Activated naive CD4-positive, alpha-beta T cell treated with anti-CD3 and anti-CD28 coated beads, Interleukin-2, amount 50 U/mL, for 24 hours (primary cell): ENCODE data around the gene CDK8.
"Not testable (repeated sequence)": the region's sequence is repeated elsewhere in the genome, so short reads cannot be mapped to it uniquely, and the experiment has no call there.

Experiments
- H3K27ac Mint-ChIP-seq: one replicate; pipeline ENCODE4 v1.8.0; 2021; ENCODE audit warnings: mild to moderate bottlenecking, mixed read lengths
- H3K27me3 Mint-ChIP-seq: one replicate; pipeline ENCODE4 v1.8.0; 2021; ENCODE audit warnings: mixed read lengths
- H3K36me3 Mint-ChIP-seq: one replicate; pipeline ENCODE4 v1.8.0; 2021; ENCODE audit warnings: mixed read lengths
- H3K4me1 Mint-ChIP-seq: one replicate; pipeline ENCODE4 v1.8.0; 2021; ENCODE audit warnings: mixed read lengths
- H3K4me3 Mint-ChIP-seq: one replicate; pipeline ENCODE4 v1.8.0; 2021; ENCODE audit warnings: mild to moderate bottlenecking, mixed read lengths
- H3K9me3 Mint-ChIP-seq: one replicate; pipeline ENCODE4 v1.8.0; 2021; ENCODE audit warnings: mixed read lengths

Gene CDK8

GRCh38 chr13:26280295-26280694, 26.4 kb downstream of the CDK8 start:
- Mint-ChIP-seq H3K27me3 (no peaks in the 10 kb centered on the region), H3K4me3 (no peak overlapping the region), H3K36me3 (peaks cover 16% of the 10 kb centered on the region), H3K9me3 (peaks cover 10% of the 10 kb centered on the region), H3K27ac (no peak overlapping the region), H3K4me1 (peaks cover 28% of the 10 kb centered on the region)

- no peak overlapping the region for H3K27ac Mint-ChIP-seq
- H3K4me1 Mint-ChIP-seq = peaks cover 29% of the 10 kb centered on the region
- H3K9me3 Mint-ChIP-seq = peaks cover 13% of the 10 kb centered on the region
- H3K27me3 Mint-ChIP-seq = no peaks in the 10 kb centered on the region
- H3K36me3 Mint-ChIP-seq = peaks cover 18% of the 10 kb centered on the region
- no peak overlapping the region for H3K4me3 Mint-ChIP-seq
These were observed 26.9 kb downstream of the CDK8 start for GRCh38 chr13:26280822-26281221.

GRCh38 chr13:26285911-26286310, 32.0 kb downstream of the CDK8 start:
- not testable (repeated sequence) for H3K4me3 Mint-ChIP-seq, H3K27me3 Mint-ChIP-seq, H3K27ac Mint-ChIP-seq
- Mint-ChIP-seq H3K36me3 (peaks cover 17% of the 10 kb centered on the region), H3K9me3 (peaks cover 13% of the 10 kb centered on the region), H3K4me1 (peaks cover 17% of the 10 kb centered on the region)

- H3K36me3 Mint-ChIP-seq = not testable (repeated sequence)
These were observed 34.9 kb downstream of the CDK8 start for GRCh38 chr13:26288838-26289237.

GRCh38 chr13:26295812-26296211, 41.9 kb downstream of the CDK8 start:
- Mint-ChIP-seq H3K9me3 (no peaks in the 10 kb centered on the region), H3K27me3 (no peaks in the 10 kb centered on the region), H3K36me3 (peaks cover 3% of the 10 kb centered on the region), H3K27ac (no peak overlapping the region), H3K4me1 (peaks cover 74% of the 10 kb centered on the region), H3K4me3 (no peak overlapping the region)

More at GRCh38 chr13:26288838-26289237, 34.9 kb downstream of the CDK8 start:
- Mint-ChIP-seq H3K9me3 (peaks cover 12% of the 10 kb centered on the region), H3K4me1 (peaks cover 30% of the 10 kb centered on the region)
- H3K27ac Mint-ChIP-seq, H3K27me3 Mint-ChIP-seq, H3K4me3 Mint-ChIP-seq: not testable (repeated sequence)

- peaks cover 90% of the 10 kb centered on the region for H3K4me1 Mint-ChIP-seq
- H3K27me3 Mint-ChIP-seq = no peaks in the 10 kb centered on the region
- H3K36me3 Mint-ChIP-seq = peaks cover 6% of the 10 kb centered on the region
- H3K4me3 Mint-ChIP-seq = no peak overlapping the region
- H3K27ac Mint-ChIP-seq = no peak overlapping the region
- H3K9me3 Mint-ChIP-seq = no peaks in the 10 kb centered on the region
These were observed 45.3 kb downstream of the CDK8 start for GRCh38 chr13:26299168-26299750.

GRCh38 chr13:26300140-26300539, 46.2 kb downstream of the CDK8 start:
- Mint-ChIP-seq H3K36me3 (peaks cover 7% of the 10 kb centered on the region), H3K9me3 (no peaks in the 10 kb centered on the region), H3K4me3 (no peak overlapping the region), H3K4me1 (peaks cover 86% of the 10 kb centered on the region), H3K27ac (no peak overlapping the region), H3K27me3 (no peaks in the 10 kb centered on the region)

GRCh38 chr13:26305676-26306075, 51.7 kb downstream of the CDK8 start:
- H3K4me3 Mint-ChIP-seq = no peak overlapping the region
- H3K27ac Mint-ChIP-seq = no peak overlapping the region
- no peaks in the 10 kb centered on the region for H3K27me3 Mint-ChIP-seq
- H3K9me3 Mint-ChIP-seq = no peaks in the 10 kb centered on the region
- H3K36me3 Mint-ChIP-seq = peaks cover 7% of the 10 kb centered on the region
- peaks cover 73% of the 10 kb centered on the region for H3K4me1 Mint-ChIP-seq

- H3K4me3 Mint-ChIP-seq = no peak overlapping the region
- H3K9me3 Mint-ChIP-seq = no peaks in the 10 kb centered on the region
- H3K27me3 Mint-ChIP-seq = no peaks in the 10 kb centered on the region
- H3K36me3 Mint-ChIP-seq = peaks cover 11% of the 10 kb centered on the region
- peaks cover 64% of the 10 kb centered on the region for H3K4me1 Mint-ChIP-seq
- H3K27ac Mint-ChIP-seq = peak overlapping the region; percentile 43
These were observed 53.8 kb downstream of the CDK8 start for GRCh38 chr13:26307701-26308100.

GRCh38 chr13:26308250-26308649, 54.3 kb downstream of the CDK8 start:
- H3K4me1 Mint-ChIP-seq = peaks cover 65% of the 10 kb centered on the region
- peaks cover 3% of the 10 kb centered on the region for H3K9me3 Mint-ChIP-seq
- no peak overlapping the region for H3K27ac Mint-ChIP-seq
- H3K36me3 Mint-ChIP-seq = peaks cover 14% of the 10 kb centered on the region
- H3K4me3 Mint-ChIP-seq = no peak overlapping the region
- H3K27me3 Mint-ChIP-seq = no peaks in the 10 kb centered on the region

- no peak overlapping the region for H3K4me3 Mint-ChIP-seq
- no peaks in the 10 kb centered on the region for H3K27me3 Mint-ChIP-seq
- H3K4me1 Mint-ChIP-seq = peaks cover 65% of the 10 kb centered on the region
- H3K36me3 Mint-ChIP-seq = peaks cover 16% of the 10 kb centered on the region
- no peak overlapping the region for H3K27ac Mint-ChIP-seq
- peaks cover 9% of the 10 kb centered on the region for H3K9me3 Mint-ChIP-seq
These were observed 54.9 kb downstream of the CDK8 start for GRCh38 chr13:26308836-26309235.

GRCh38 chr13:26310003-26310402, 56.1 kb downstream of the CDK8 start:
- Mint-ChIP-seq H3K27ac (no peak overlapping the region), H3K36me3 (peaks cover 13% of the 10 kb centered on the region), H3K9me3 (peaks cover 9% of the 10 kb centered on the region), H3K27me3 (no peaks in the 10 kb centered on the region), H3K4me1 (peaks cover 61% of the 10 kb centered on the region), H3K4me3 (no peak overlapping the region)

- Mint-ChIP-seq H3K27ac (no peak overlapping the region), H3K4me1 (peaks cover 57% of the 10 kb centered on the region), H3K9me3 (peaks cover 9% of the 10 kb centered on the region), H3K36me3 (peaks cover 13% of the 10 kb centered on the region), H3K27me3 (no peaks in the 10 kb centered on the region), H3K4me3 (no peak overlapping the region)
These were observed 56.5 kb downstream of the CDK8 start for GRCh38 chr13:26310470-26310869.

GRCh38 chr13:26312019-26312418, 58.1 kb downstream of the CDK8 start:
- Mint-ChIP-seq H3K4me1 (peaks cover 63% of the 10 kb centered on the region), H3K36me3 (peaks cover 18% of the 10 kb centered on the region)

GRCh38 chr13:26316095-26316494, 62.2 kb downstream of the CDK8 start:
- H3K27me3 Mint-ChIP-seq, H3K27ac Mint-ChIP-seq, H3K4me3 Mint-ChIP-seq, H3K9me3 Mint-ChIP-seq: not testable (repeated sequence)
- Mint-ChIP-seq H3K4me1 (peaks cover 66% of the 10 kb centered on the region), H3K36me3 (peaks cover 18% of the 10 kb centered on the region)

More at GRCh38 chr13:26312019-26312418, 58.1 kb downstream of the CDK8 start:
- not testable (repeated sequence) for H3K4me3 Mint-ChIP-seq, H3K27me3 Mint-ChIP-seq, H3K9me3 Mint-ChIP-seq, H3K27ac Mint-ChIP-seq

- peaks cover 77% of the 10 kb centered on the region for H3K4me1 Mint-ChIP-seq
- H3K36me3 Mint-ChIP-seq = peaks cover 10% of the 10 kb centered on the region
- no peak overlapping the region for H3K27ac Mint-ChIP-seq
- no peaks in the 10 kb centered on the region for H3K9me3 Mint-ChIP-seq
- H3K27me3 Mint-ChIP-seq = no peaks in the 10 kb centered on the region
- H3K4me3 Mint-ChIP-seq = no peak overlapping the region
These were observed 66.8 kb downstream of the CDK8 start for GRCh38 chr13:26320766-26321165.

GRCh38 chr13:26323127-26323526, 69.2 kb downstream of the CDK8 start:
- H3K36me3 Mint-ChIP-seq = no peaks in the 10 kb centered on the region
- H3K27me3 Mint-ChIP-seq = no peaks in the 10 kb centered on the region
- peaks cover 69% of the 10 kb centered on the region for H3K4me1 Mint-ChIP-seq
- H3K27ac Mint-ChIP-seq = no peak overlapping the region
- H3K4me3 Mint-ChIP-seq = no peak overlapping the region
- no peaks in the 10 kb centered on the region for H3K9me3 Mint-ChIP-seq
